A673 (cell line): Measurements from ENCODE around the gene KCTD12. TPM values are rescaled to one million over a fixed set of nuclear protein-coding genes. Genes with fewer than 3 reads are reported as not detected.

Experiments used
- BruUV-seq: library from RNA; stranded (reverse); fragments of 400-500 nt; replicated peaks from 2 replicates; lab custom pipeline; 2021; lab: Mats Ljungman, UMichigan
- CTCF ChIA-PET: fragments of 300-600 bp; sonication (Branson Sonifier 250); formaldehyde crosslinking; loops from one replicate; lab custom pipeline; 2022; ENCODE audit warnings: antibody characterized with exemption; lab: Charles Lee
- POLR2A ChIA-PET: fragments of 300-600 bp; sonication (Branson Sonifier 250); formaldehyde crosslinking; loops from one replicate; lab custom pipeline; 2022; ENCODE audit warnings: antibody characterized with exemption; ENCODE audit not compliant: low non-redundant PET; lab: Charles Lee
- DNase-seq: peaks from one replicate; pipeline ENCODE4 v3.0.0-alpha.2; 2015; ENCODE audit warnings: low spot score
- H3K27ac ChIP-seq: fragments of 200-600 bp; sonication (generic); 2 replicates; pipeline ENCODE4 v1.5.1; 2016; ENCODE audit warnings: mixed run types, low read depth, mild to moderate bottlenecking, mixed read lengths, antibody characterized with exemption, low read length; ENCODE audit not compliant: poor library complexity, severe bottlenecking
- H3K27me3 ChIP-seq: fragments of 200-600 bp; sonication (generic); replicated peaks from 2 replicates; pipeline ENCODE4 v1.6.1; 2017; ENCODE audit warnings: mixed run types, low read depth, mild to moderate bottlenecking, mixed read lengths, antibody characterized with exemption, low read length; ENCODE audit not compliant: insufficient read depth, poor library complexity
- H3K36me3 ChIP-seq: fragments of 200-600 bp; sonication (generic); 2 replicates; pipeline ENCODE4 v1.6.1; 2016; ENCODE audit warnings: mixed run types, mild to moderate bottlenecking, mixed read lengths, antibody characterized with exemption, low read length; ENCODE audit not compliant: insufficient read depth, poor library complexity, severe bottlenecking
- H3K4me1 ChIP-seq: fragments of 200-600 bp; sonication (generic); 2 replicates; pipeline ENCODE4 v1.6.1; 2017; ENCODE audit warnings: mixed run types, mild to moderate bottlenecking, mixed read lengths, antibody characterized with exemption, low read length; ENCODE audit not compliant: insufficient read depth, poor library complexity, severe bottlenecking
- H3K4me3 ChIP-seq: fragments of 200-600 bp; sonication (generic); 2 replicates; pipeline ENCODE4 v1.5.1; 2016; ENCODE audit warnings: low read depth, mixed run types, mild to moderate bottlenecking, mixed read lengths, low read length; ENCODE audit not compliant: poor library complexity, severe bottlenecking
- H3K9me3 ChIP-seq: fragments of 200-600 bp; sonication (generic); 2 replicates; pipeline ENCODE4 v1.6.1; 2016; ENCODE audit warnings: mixed run types, low read depth, mild to moderate bottlenecking, mixed read lengths, antibody characterized with exemption, low read length; ENCODE audit not compliant: poor library complexity, severe bottlenecking
- EZH2 ChIP-seq: fragments of 200-600 bp; sonication (generic); IDR thresholded peaks from 2 replicates; pipeline ENCODE4 v1.6.1; 2017; ENCODE audit warnings: borderline replicate concordance, low read depth, mild to moderate bottlenecking, mixed read lengths, antibody characterized with exemption, low read length; ENCODE audit not compliant: poor library complexity, severe bottlenecking
- intact Hi-C: fragments of 100-400 bp; cut with micrococcal nuclease; formaldehyde crosslinking; loops from one replicate; pipeline ENCODE4 v1.10.0; 2022; ENCODE audit not compliant: unreplicated experiment
- total RNA-seq: library from RNA; stranded (reverse); gene quantifications from 2 replicates; pipeline ENCODE4 v1.2.3, GENCODE V29; 2021
- TF ChIP-seq, protein P1 (sequence below): fragments of 300-800, 200-600 bp; sonication (generic); conservative IDR thresholded peaks from 2 replicates; pipeline ENCODE4 v1.5.1; 2017; ENCODE audit warnings: low read depth, mild to moderate bottlenecking, antibody characterized with exemption, low read length, moderate library complexity, mixed read lengths

Gene KCTD12
- total RNA-seq, 1 experiment from 2014 or later = 3.5 TPM

DNA sequence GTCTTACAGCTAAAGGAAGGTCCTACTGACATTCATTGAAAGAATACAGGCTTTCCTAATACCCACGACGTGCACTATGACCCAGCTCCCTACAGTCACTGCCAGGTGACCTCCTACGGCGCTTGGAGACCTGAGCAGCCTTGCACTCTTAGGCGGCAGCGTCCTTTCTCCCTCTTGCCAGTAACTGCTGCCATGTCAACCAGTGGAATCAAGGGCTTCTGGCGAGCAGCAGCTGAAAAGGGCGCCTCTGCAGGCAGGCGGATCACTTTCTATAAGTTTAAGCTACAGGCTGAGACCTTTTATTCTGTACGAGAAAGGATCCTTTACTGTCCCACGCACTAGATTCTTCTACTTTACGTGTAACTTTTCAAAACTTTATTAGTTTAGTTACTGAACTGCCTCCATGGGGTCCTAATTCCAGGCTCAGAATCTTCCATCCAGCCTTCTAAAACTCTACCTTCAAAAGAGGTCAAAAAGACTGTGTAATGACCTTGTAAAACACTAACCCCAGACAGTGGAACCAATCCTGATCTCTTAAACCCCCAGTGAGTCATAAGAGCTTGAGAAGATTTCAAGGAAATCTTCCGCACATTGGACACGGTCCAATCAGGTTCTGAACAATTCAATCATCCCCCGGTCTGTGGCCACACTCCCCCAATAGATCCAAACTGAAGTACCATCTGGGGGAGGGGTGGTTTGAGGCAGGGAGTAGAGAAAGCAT is 1.9 kb downstream of the KCTD12 start:
- DNase-seq = peak; percentile 17
- Histone ChIP-seq H3K4me3 (peak overlapping the region; percentile 58), H3K9me3 (no peaks in the 10 kb centered on the region), H3K4me1 (peaks cover 16% of the 10 kb centered on the region), H3K27me3 (peaks cover 36% of the 10 kb centered on the region), H3K27ac (no peak overlapping the region), H3K36me3 (no peaks in the 10 kb centered on the region)
- POLR2A ChIA-PET = no interaction called here
- CTCF ChIA-PET = no interaction called here
- BruUV-seq = no TSS peak
- TF ChIP-seq, protein P1, sequence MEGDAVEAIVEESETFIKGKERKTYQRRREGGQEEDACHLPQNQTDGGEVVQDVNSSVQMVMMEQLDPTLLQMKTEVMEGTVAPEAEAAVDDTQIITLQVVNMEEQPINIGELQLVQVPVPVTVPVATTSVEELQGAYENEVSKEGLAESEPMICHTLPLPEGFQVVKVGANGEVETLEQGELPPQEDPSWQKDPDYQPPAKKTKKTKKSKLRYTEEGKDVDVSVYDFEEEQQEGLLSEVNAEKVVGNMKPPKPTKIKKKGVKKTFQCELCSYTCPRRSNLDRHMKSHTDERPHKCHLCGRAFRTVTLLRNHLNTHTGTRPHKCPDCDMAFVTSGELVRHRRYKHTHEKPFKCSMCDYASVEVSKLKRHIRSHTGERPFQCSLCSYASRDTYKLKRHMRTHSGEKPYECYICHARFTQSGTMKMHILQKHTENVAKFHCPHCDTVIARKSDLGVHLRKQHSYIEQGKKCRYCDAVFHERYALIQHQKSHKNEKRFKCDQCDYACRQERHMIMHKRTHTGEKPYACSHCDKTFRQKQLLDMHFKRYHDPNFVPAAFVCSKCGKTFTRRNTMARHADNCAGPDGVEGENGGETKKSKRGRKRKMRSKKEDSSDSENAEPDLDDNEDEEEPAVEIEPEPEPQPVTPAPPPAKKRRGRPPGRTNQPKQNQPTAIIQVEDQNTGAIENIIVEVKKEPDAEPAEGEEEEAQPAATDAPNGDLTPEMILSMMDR = 0 out of 2 replicates have a peak, but pooled peaks have one; percentile 24
- no peak for TF ChIP-seq EZH2
- intact Hi-C loops = no loop called here

DNA sequence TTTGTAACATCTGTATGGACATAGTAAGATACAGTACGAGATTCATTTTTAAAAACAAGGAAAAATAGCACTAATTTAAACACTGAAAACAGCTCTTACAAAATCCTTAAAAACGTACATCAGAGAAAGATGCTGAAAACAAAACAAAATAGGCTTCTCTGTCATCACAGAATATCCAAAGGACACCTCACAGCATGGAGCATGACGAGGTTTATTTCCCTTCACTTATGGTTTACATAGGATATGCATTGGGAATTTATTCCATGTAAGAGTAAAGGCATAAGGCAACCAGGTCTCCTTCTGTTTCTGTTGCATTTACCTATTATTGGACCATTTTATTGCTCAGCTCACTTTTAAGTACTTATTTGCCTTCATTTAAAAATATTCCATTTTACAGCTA is 3.0 kb downstream of the KCTD12 start:
- TF ChIP-seq EZH2 = no peak
- TF ChIP-seq, protein P1 = no peak
- no TSS peak for BruUV-seq
- intact Hi-C loops = no loop called here
- Histone ChIP-seq H3K4me1 (peaks cover 16% of the 10 kb centered on the region), H3K9me3 (no peaks in the 10 kb centered on the region), H3K27ac (no peak overlapping the region), H3K27me3 (peaks cover 26% of the 10 kb centered on the region), H3K36me3 (no peaks in the 10 kb centered on the region), H3K4me3 (no peak overlapping the region)
- POLR2A ChIA-PET = no interaction called here
- CTCF ChIA-PET = no interaction called here
- no peak for DNase-seq

DNA sequence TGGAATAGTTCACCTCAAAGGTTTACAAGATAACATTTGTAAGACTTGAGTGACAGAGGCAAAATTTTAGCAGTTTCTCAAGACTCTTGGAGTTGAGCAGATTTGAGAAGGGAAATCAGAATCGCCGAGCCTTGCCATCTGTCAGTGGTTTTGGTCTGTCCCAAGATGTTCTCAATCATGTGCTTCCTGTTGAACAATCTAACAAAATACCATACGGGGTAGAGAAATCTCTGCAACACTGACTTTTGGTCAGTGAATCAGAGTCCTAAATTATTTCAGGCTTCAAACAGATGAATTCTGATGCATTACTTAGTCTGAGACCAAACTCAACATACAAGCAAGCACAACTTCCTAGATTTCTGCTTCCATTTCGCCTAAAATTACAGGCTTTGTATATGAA is 3.8 kb downstream of the KCTD12 start:
- Histone ChIP-seq H3K36me3 (no peaks in the 10 kb centered on the region), H3K4me3 (no peak overlapping the region), H3K4me1 (peaks cover 16% of the 10 kb centered on the region), H3K27ac (no peak overlapping the region), H3K27me3 (peaks cover 18% of the 10 kb centered on the region), H3K9me3 (no peaks in the 10 kb centered on the region)
- no peak for TF ChIP-seq EZH2
- TF ChIP-seq, protein P1 = no peak
- intact Hi-C loops = no loop called here
- no peak for DNase-seq
- CTCF ChIA-PET = no interaction called here
- no TSS peak for BruUV-seq
- POLR2A ChIA-PET = no interaction called here
